Measurements from ENCODE around the gene LAPTM5. TPM values are rescaled to one million over a fixed set of nuclear protein-coding genes. Genes with fewer than 3 reads are reported as not detected.

LAPTM5 gene
- total and polyA plus RNA-seq, 2 of the 13 experiments (the other 11 are each of a cell fraction or from before 2014, with no cell fraction given), result 0.41 to 0.86 TPM

- TF ChIP-seq ZNF687 (CRISPR knock-in tag; IDR thresholded peaks at IDR 0.05) (peak; percentile 58), TCF7 (IDR thresholded peaks at IDR 0.05; ENCODE audit: low read depth) (peak; percentile 53; the same call in 1 of the 2 replicates), ZNF563 (CRISPR knock-in tag; IDR thresholded peaks at IDR 0.05) (no peak), ZNF292 (CRISPR knock-in tag; IDR thresholded peaks at IDR 0.05; ENCODE audit: borderline replicate concordance, low read depth) (0 out of 2 replicates have a peak, but pooled peaks have one; percentile 38), GFI1 (CRISPR knock-in tag; IDR thresholded peaks at IDR 0.05; ENCODE audit: borderline replicate concordance) (peak; percentile 97), TFAP4 (IDR thresholded peaks at IDR 0.05; ENCODE audit: borderline replicate concordance, low read depth) (peak; percentile 29; the same call in 1 of the 2 replicates), EP300 (IDR thresholded peaks at IDR 0.05; ENCODE audit: low read depth in 2 of 2, low read length in 2 of 2) (peak in 1 of 2 experiments; percentile 37; a peak in 1 of 4 replicates), EP300 (CRISPR knock-in tag; IDR thresholded peaks at IDR 0.05; ENCODE audit: borderline replicate concordance) (peak; percentile 69; the same call in 1 of the 2 replicates), HNRNPL (IDR thresholded peaks at IDR 0.05; ENCODE audit: low read depth, low read length) (peak; percentile 91; the same call in 1 of the 2 replicates), ZNF24 (IDR thresholded peaks at IDR 0.05) (no peak), MTF2 (CRISPR knock-in tag; IDR thresholded peaks at IDR 0.05; ENCODE audit: borderline replicate concordance) (no peak), KAT8 (CRISPR knock-in tag; IDR thresholded peaks at IDR 0.05) (0 out of 2 replicates have a peak, but pooled peaks have one; percentile 25), MNT (IDR thresholded peaks at IDR 0.05) (no peak), HNRNPLL (IDR thresholded peaks at IDR 0.05; ENCODE audit: low read depth, low read length, poor library complexity, severe bottlenecking) (no peak), MAF1 (CRISPR knock-in tag; IDR thresholded peaks at IDR 0.05; ENCODE audit: borderline replicate concordance) (no peak), RARA (CRISPR knock-in tag; IDR thresholded peaks at IDR 0.05) (0 out of 2 replicates have a peak, but pooled peaks have one; percentile 8), PRDM15 (CRISPR knock-in tag; IDR thresholded peaks at IDR 0.05) (no peak), SOX6 (IDR thresholded peaks at IDR 0.05) (no peak), SOX6 (CRISPR knock-in tag; IDR thresholded peaks at IDR 0.05) (peak; percentile 74)
These were observed 28.9 kb upstream of the LAPTM5 start (continued) for GRCh38 chr1:30786264-30786991.

Data from HepG2 (cell line).